Ishikawa (cell line): ENCODE data around the gene DOCK6.

ENCODE experiments used
- CEBPB ChIP-seq: IDR thresholded peaks from 2 replicates; pipeline ENCODE4 v1.6.1; 2012
- CREB1 ChIP-seq: IDR thresholded peaks from 2 replicates; pipeline ENCODE4 v1.6.1; 2012; ENCODE audit warnings: low read depth
- EGR1 ChIP-seq: IDR thresholded peaks from 2 replicates; pipeline ENCODE4 v1.6.1; 2012
- EP300 ChIP-seq: IDR thresholded peaks from 2 replicates; pipeline ENCODE4 v1.6.1; 2012; ENCODE audit warnings: borderline replicate concordance
- FOXM1 ChIP-seq: IDR thresholded peaks from 2 replicates; pipeline ENCODE4 v1.6.1; 2012; ENCODE audit warnings: low read depth, borderline replicate concordance
- MAX ChIP-seq: IDR thresholded peaks from 2 replicates; pipeline ENCODE4 v1.6.1; 2012
- NFIC ChIP-seq: IDR thresholded peaks from 2 replicates; pipeline ENCODE4 v1.6.1; 2012
- RAD21 ChIP-seq: IDR thresholded peaks from 2 replicates; pipeline ENCODE4 v1.6.1; 2012; ENCODE audit warnings: low read depth
- REST ChIP-seq: IDR thresholded peaks from 2 replicates; pipeline ENCODE4 v1.6.1; 2012; ENCODE audit warnings: low read depth, mild to moderate bottlenecking
- TAF1 ChIP-seq: IDR thresholded peaks from 2 replicates; pipeline ENCODE4 v1.6.1; 2012; ENCODE audit warnings: low read depth, mild to moderate bottlenecking
- TCF12 ChIP-seq: IDR thresholded peaks from 2 replicates; pipeline ENCODE4 v1.6.1; 2012; ENCODE audit warnings: low read depth
- TEAD4 ChIP-seq: IDR thresholded peaks from 2 replicates; pipeline ENCODE4 v1.6.1; 2012
- USF1 ChIP-seq: IDR thresholded peaks from 2 replicates; pipeline ENCODE4 v1.6.1; 2012
- YY1 ChIP-seq: IDR thresholded peaks from 2 replicates; pipeline ENCODE4 v1.6.1; 2012; ENCODE audit warnings: low read depth
- ZBTB7A ChIP-seq: IDR thresholded peaks from 2 replicates; pipeline ENCODE4 v1.6.1; 2012; ENCODE audit warnings: low read depth

DOCK6 gene

GRCh38 chr19:11214387-11214786 is 47.9 kb downstream of the DOCK6 start:
- no peak for TF ChIP-seq EP300
- no peak for TF ChIP-seq TCF12
- no peak for TF ChIP-seq CREB1
- no peak for TF ChIP-seq ZBTB7A
- TF ChIP-seq EGR1: no peak
- TF ChIP-seq CEBPB: no peak
- TF ChIP-seq NFIC: no peak
- TF ChIP-seq FOXM1: no peak
- TF ChIP-seq MAX: no peak
- TF ChIP-seq USF1: no peak
- no peak for TF ChIP-seq REST
- TF ChIP-seq YY1: no peak
- TF ChIP-seq RAD21: no peak
- TF ChIP-seq TAF1: no peak
- TF ChIP-seq TEAD4: no peak

- TF ChIP-seq TEAD4: no peak
- TF ChIP-seq YY1: no peak
- no peak for TF ChIP-seq EP300
- TF ChIP-seq RAD21: no peak
- no peak for TF ChIP-seq NFIC
- TF ChIP-seq ZBTB7A: no peak
- no peak for TF ChIP-seq CEBPB
- TF ChIP-seq CREB1: no peak
- TF ChIP-seq USF1: no peak
- TF ChIP-seq TCF12: no peak
- no peak for TF ChIP-seq MAX
- no peak for TF ChIP-seq TAF1
- TF ChIP-seq EGR1: no peak
- TF ChIP-seq REST: no peak
- no peak for TF ChIP-seq FOXM1
These were observed 51.7 kb downstream of the DOCK6 start for GRCh38 chr19:11210656-11210928.

GRCh38 chr19:11209839-11210655 is 52.3 kb downstream of the DOCK6 start:
- TF ChIP-seq RAD21: no peak
- TF ChIP-seq TEAD4: no peak
- no peak for TF ChIP-seq TAF1
- TF ChIP-seq EGR1: no peak
- TF ChIP-seq TCF12: no peak
- TF ChIP-seq EP300: no peak
- no peak for TF ChIP-seq ZBTB7A
- no peak for TF ChIP-seq CREB1
- no peak for TF ChIP-seq MAX
- no peak for TF ChIP-seq NFIC
- no peak for TF ChIP-seq YY1
- TF ChIP-seq USF1: no peak
- TF ChIP-seq FOXM1: no peak
- TF ChIP-seq REST: no peak
- TF ChIP-seq CEBPB: no peak
